Skeletal muscle tissue (tissue), 4 donors: ENCODE measurements around the gene EHMT1. TPM values are rescaled to one million over a fixed set of nuclear protein-coding genes. Genes with fewer than 3 reads are reported as not detected.

Experiments used
- H3K27ac ChIP-seq: one replicate; pipeline ENCODE4 v1.7.0; 2013; ENCODE audit warnings: mild to moderate bottlenecking, low read depth, low read length, inconsistent platforms
- H3K27me3 ChIP-seq, 3 donors: one replicate each; pipeline ENCODE4 v1.7.0; 2013; ENCODE audit warnings: low read length in 3 of 3; ENCODE audit not compliant: control insufficient read depth in 3 of 3, insufficient read depth in 3 of 3
- H3K36me3 ChIP-seq, 3 donors: one replicate each; pipeline ENCODE4 v1.7.0; 2013; ENCODE audit warnings: low read length in 3 of 3; ENCODE audit not compliant: control insufficient read depth in 3 of 3, insufficient read depth in 3 of 3
- H3K4me1 ChIP-seq, 3 donors: one replicate each; pipeline ENCODE4 v1.7.0; 2013; ENCODE audit warnings: low read length in 3 of 3, mild to moderate bottlenecking in 3 of 3; ENCODE audit not compliant: control insufficient read depth in 3 of 3, insufficient read depth in 3 of 3
- H3K4me3 ChIP-seq, 3 donors: one replicate each; pipeline ENCODE4 v1.7.0; 2013; ENCODE audit warnings: low read length in 3 of 3
- H3K9ac ChIP-seq, 3 donors: one replicate each; pipeline ENCODE4 v1.7.0; 2013; ENCODE audit warnings: low read length in 3 of 3, mild to moderate bottlenecking in 3 of 3, moderate library complexity in 2 of 3, low read depth in 1 of 3
- H3K9me3 ChIP-seq, 3 donors: one replicate each; pipeline ENCODE4 v1.7.0; 2013; ENCODE audit warnings: low read length in 3 of 3; ENCODE audit not compliant: control insufficient read depth in 3 of 3
- total RNA-seq: library from RNA; depleted of rRNA; stranded (reverse); fragments of >200 nt; gene quantifications from one replicate; pipeline ENCODE4 v1.2.3, GENCODE V29; 2014
- donor health status: Osteomylitis.

EHMT1 gene
- total RNA-seq, 1 donor from 2014 or later = 43.3 TPM

- Histone ChIP-seq H3K4me3 (no peak overlapping the region), H3K9ac (no peak overlapping the region), H3K36me3 (peaks cover 12% of the 10 kb centered on the region in 3 donors), H3K4me1 (peaks cover 5 to 9% (median 8%) of the 10 kb centered on the region in 3 donors), H3K9me3 (no peaks in the 10 kb centered on the region), H3K27ac (no peak overlapping the region), H3K27me3 (no peaks in the 10 kb centered on the region)
These were observed 120.8 kb downstream of the EHMT1 start for GRCh38 chr9:137739371-137740309.

- no peaks in the 10 kb centered on the region for H3K27me3 ChIP-seq
- no peak overlapping the region for H3K9ac ChIP-seq
- no peak overlapping the region for H3K4me3 ChIP-seq
- H3K27ac ChIP-seq = no peak overlapping the region
- no peaks in the 10 kb centered on the region for H3K9me3 ChIP-seq
- H3K4me1 ChIP-seq = peaks cover 6 to 10% (median 8%) of the 10 kb centered on the region in 3 donors
- peaks cover 15 to 16% (median 16%) of the 10 kb centered on the region in 3 donors for H3K36me3 ChIP-seq
These were observed 121.5 kb downstream of the EHMT1 start for GRCh38 chr9:137740312-137740711.

GRCh38 chr9:137741330-137741729 lies 122.5 kb downstream of the EHMT1 start:
- peaks cover 16 to 21% (median 20%) of the 10 kb centered on the region in 3 donors for H3K36me3 ChIP-seq

GRCh38 chr9:137742698-137743097 lies 123.9 kb downstream of the EHMT1 start:
- Histone ChIP-seq H3K9ac (peak overlapping the region in 1 of 3 donors; percentile 3), H3K36me3 (peaks cover 16 to 24% (median 20%) of the 10 kb centered on the region in 3 donors), H3K27ac (no peak overlapping the region), H3K4me1 (peaks cover 13 to 18% (median 17%) of the 10 kb centered on the region in 3 donors), H3K4me3 (no peak overlapping the region), H3K9me3 (no peaks in the 10 kb centered on the region), H3K27me3 (no peaks in the 10 kb centered on the region)

More at GRCh38 chr9:137741330-137741729, 122.5 kb downstream of the EHMT1 start:
- no peaks in the 10 kb centered on the region for H3K27me3 ChIP-seq
- H3K9ac ChIP-seq = no peak overlapping the region
- H3K9me3 ChIP-seq = no peaks in the 10 kb centered on the region
- H3K4me3 ChIP-seq = no peak overlapping the region
- H3K4me1 ChIP-seq = peaks cover 13 to 18% (median 17%) of the 10 kb centered on the region in 3 donors
- H3K27ac ChIP-seq = no peak overlapping the region

- Histone ChIP-seq H3K9me3 (no peaks in the 10 kb centered on the region), H3K9ac (no peak overlapping the region), H3K4me3 (no peak overlapping the region), H3K4me1 (peaks cover 15 to 22% (median 22%) of the 10 kb centered on the region in 3 donors), H3K36me3 (peaks cover 16 to 24% (median 18%) of the 10 kb centered on the region in 3 donors), H3K27me3 (no peaks in the 10 kb centered on the region), H3K27ac (no peak overlapping the region)
These were observed 124.9 kb downstream of the EHMT1 start for GRCh38 chr9:137743695-137744094.

- peaks cover 16 to 24% (median 18%) of the 10 kb centered on the region in 3 donors for H3K36me3 ChIP-seq
- H3K9me3 ChIP-seq = no peaks in the 10 kb centered on the region
- H3K9ac ChIP-seq = no peak overlapping the region
- H3K4me3 ChIP-seq = no peak overlapping the region
- no peaks in the 10 kb centered on the region for H3K27me3 ChIP-seq
- no peak overlapping the region for H3K27ac ChIP-seq
- H3K4me1 ChIP-seq = peaks cover 13 to 21% (median 21%) of the 10 kb centered on the region in 3 donors
These were observed 125.9 kb downstream of the EHMT1 start for GRCh38 chr9:137744632-137745183.

- H3K9ac ChIP-seq = peak overlapping the region in 2 of 3 donors; percentile 41 to 44
- H3K4me1 ChIP-seq = peaks cover 10 to 18% (median 14%) of the 10 kb centered on the region in 3 donors
- H3K36me3 ChIP-seq = peaks cover 16 to 24% (median 18%) of the 10 kb centered on the region in 3 donors
- H3K4me3 ChIP-seq = peak overlapping the region in 1 of 3 donors; percentile 33
- no peaks in the 10 kb centered on the region for H3K9me3 ChIP-seq
- peak overlapping the region; percentile 54 for H3K27ac ChIP-seq
- no peaks in the 10 kb centered on the region for H3K27me3 ChIP-seq
These were observed 126.8 kb downstream of the EHMT1 start for GRCh38 chr9:137745541-137745991.

- Histone ChIP-seq H3K27ac (peak overlapping the region; percentile 7), H3K9ac (no peak overlapping the region), H3K4me3 (no peak overlapping the region), H3K4me1 (peaks cover 10 to 18% (median 14%) of the 10 kb centered on the region in 3 donors), H3K36me3 (peaks cover 25 to 29% (median 28%) of the 10 kb centered on the region in 3 donors), H3K9me3 (no peaks in the 10 kb centered on the region), H3K27me3 (no peaks in the 10 kb centered on the region)
These were observed 129.5 kb downstream of the EHMT1 start for GRCh38 chr9:137748311-137748710.

GRCh38 chr9:137748741-137749140 lies 129.9 kb downstream of the EHMT1 start:
- H3K9me3 ChIP-seq = no peaks in the 10 kb centered on the region
- H3K36me3 ChIP-seq = peaks cover 21 to 25% (median 24%) of the 10 kb centered on the region in 3 donors

More at GRCh38 chr9:137748741-137749140, 129.9 kb downstream of the EHMT1 start:
- peaks cover 10 to 18% (median 14%) of the 10 kb centered on the region in 3 donors for H3K4me1 ChIP-seq
- no peaks in the 10 kb centered on the region for H3K27me3 ChIP-seq
- no peak overlapping the region for H3K9ac ChIP-seq
- no peak overlapping the region for H3K4me3 ChIP-seq
- H3K27ac ChIP-seq = peak overlapping the region; percentile 7
